GM12878 (cell line): ENCODE results near the gene SLC19A1. TPM values are rescaled to one million over a fixed set of nuclear protein-coding genes. Genes with fewer than 3 reads are reported as not detected.

ENCODE experiments used
- ATAC-seq: fragments of 200-7000 bp; cut with Tn5 transposase; 3 replicates; pipeline ENCODE4 v1.9.1; 2020; ENCODE audit warnings: mild to moderate bottlenecking, moderate library complexity
- BruUV-seq: library from RNA; stranded (reverse); fragments of 400-500 nt; replicated peaks from 2 replicates; lab custom pipeline; 2021; lab: Mats Ljungman, UMichigan
- CTCF ChIA-PET: fragments of 300-600 bp; sonication (Branson Sonifier 250); formaldehyde crosslinking; extraction: SDS; loops from one replicate; lab custom pipeline; 2021; ENCODE audit warnings: inconsistent platforms; lab: Yijun Ruan, JAX
- POLR2A ChIA-PET: fragments of 350-600 bp; formaldehyde crosslinking; extraction: SDS; loops from one replicate; lab custom pipeline; 2021; ENCODE audit warnings: inconsistent platforms; lab: Charles Lee
- RAD21 ChIA-PET: fragments of 300-600 bp; sonication (Branson Sonifier 250); formaldehyde crosslinking; loops from one replicate; lab custom pipeline; 2023; ENCODE audit warnings: antibody characterized with exemption; ENCODE audit not compliant: unreplicated experiment; lab: Charles Lee
- SMC1A ChIA-PET: fragments of 300-600 bp; sonication (Branson Sonifier 250); formaldehyde crosslinking; loops from one replicate; lab custom pipeline; 2023; ENCODE audit not compliant: unreplicated experiment, uncharacterized antibody; lab: Charles Lee
- DNase-seq: peaks from one replicate; pipeline ENCODE4 v3.0.0-alpha.2; 2011; ENCODE audit warnings: low read depth, low spot score
- FAIRE-seq: peaks from 3 replicates; lab custom pipeline; 2011; peaks lifted over from hg19 to GRCh38; lab: Jason Lieb, UNC
- H2AFZ ChIP-seq: 2 replicates; pipeline ENCODE4 v1.6.0; 2011; ENCODE audit warnings: low read depth, low read length, control low read depth; ENCODE audit not compliant: control insufficient read depth
- H3K27ac ChIP-seq: 2 replicates; pipeline ENCODE4 v1.5.1; 2011; ENCODE audit warnings: control low read depth; ENCODE audit not compliant: control insufficient read depth, insufficient read depth
- H3K27me3 ChIP-seq, 2 experiments: replicated peaks in 1 of 2; 2 replicates each; pipeline versions ENCODE4 v1.6.0 to v1.6.1; 2011; ENCODE audit warnings: low read length in 1 of 2; ENCODE audit not compliant: control insufficient read depth in 2 of 2, insufficient read depth in 2 of 2
- H3K36me3 ChIP-seq, 2 experiments: 2 replicates each; pipeline ENCODE4 v1.5.1; 2011; ENCODE audit warnings: low read length in 1 of 2; ENCODE audit not compliant: control insufficient read depth in 2 of 2, insufficient read depth in 2 of 2
- H3K4me1 ChIP-seq: 2 replicates; pipeline ENCODE4 v1.6.1; 2011; ENCODE audit warnings: mild to moderate bottlenecking, low read length, moderate library complexity, mixed read lengths; ENCODE audit not compliant: control insufficient read depth, insufficient read depth
- H3K4me2 ChIP-seq: 2 replicates; pipeline ENCODE4 v1.6.0; 2011; ENCODE audit warnings: control low read depth; ENCODE audit not compliant: control insufficient read depth, insufficient read depth
- H3K4me3 ChIP-seq: fragments of 200-600 bp; sonication (generic); 2 replicates; pipeline ENCODE4 v1.5.1; 2016
- H3K79me2 ChIP-seq: 2 replicates; pipeline ENCODE4 v1.6.0; 2011; ENCODE audit warnings: low read length; ENCODE audit not compliant: control insufficient read depth, insufficient read depth
- H3K9ac ChIP-seq: 2 replicates; pipeline ENCODE4 v1.8.0; 2011; ENCODE audit warnings: low read length, control low read depth, mixed read lengths; ENCODE audit not compliant: control insufficient read depth, insufficient read depth
- H3K9me3 ChIP-seq: replicated peaks from 3 replicates; pipeline ENCODE4 v1.5.1; 2011; ENCODE audit warnings: mild to moderate bottlenecking, low read length; ENCODE audit not compliant: control insufficient read depth, insufficient read depth
- H4K20me1 ChIP-seq: 2 replicates; pipeline ENCODE4 v1.6.0; 2011; ENCODE audit not compliant: control insufficient read depth, insufficient read depth
- CUX1 ChIP-seq: IDR thresholded peaks from 2 replicates; pipeline ENCODE4 v1.6.1; 2012; ENCODE audit warnings: improper control_type of control experiment, low read depth, low read length; ENCODE audit not compliant: insufficient replicate concordance
- E2F8 ChIP-seq: fragments of 450-650 bp; IDR thresholded peaks from 2 replicates; pipeline ENCODE4 v1.6.1; 2018; ENCODE audit warnings: mild to moderate bottlenecking, low read depth, moderate library complexity; ENCODE audit not compliant: partially characterized antibody
- FOS ChIP-seq: IDR thresholded peaks from 3 replicates; pipeline ENCODE4 v1.6.1; 2011; ENCODE audit warnings: borderline replicate concordance; ENCODE audit not compliant: insufficient read length; ENCODE audit errors: extremely low read depth
- FOXK2 ChIP-seq: fragments of 450-650 bp; IDR thresholded peaks from 2 replicates; pipeline ENCODE4 v1.6.1; 2017; ENCODE audit warnings: mild to moderate bottlenecking, moderate library complexity
- HDAC2 ChIP-seq: fragments of 200-600 bp; sonication (generic); IDR thresholded peaks from 2 replicates; pipeline ENCODE4 v1.6.1; 2017
- HDAC6 ChIP-seq: fragments of 200-600 bp; sonication (generic); IDR thresholded peaks from one replicate; pipeline ENCODE4 v1.8.0; 2017; ENCODE audit warnings: antibody characterized with exemption; ENCODE audit not compliant: unreplicated experiment
- MLLT1 ChIP-seq: fragments of 450-650 bp; IDR thresholded peaks from 2 replicates; pipeline ENCODE4 v1.6.1; 2016; ENCODE audit warnings: mild to moderate bottlenecking
- NR2C2 ChIP-seq: IDR thresholded peaks from 2 replicates; pipeline ENCODE4 v1.6.1; 2011; ENCODE audit warnings: borderline replicate concordance, low read depth; ENCODE audit not compliant: control insufficient read depth, insufficient read length
- RUNX3 ChIP-seq: IDR thresholded peaks from 2 replicates; pipeline ENCODE4 v1.6.1; 2012; ENCODE audit warnings: low read length, inconsistent platforms
- TBL1XR1 ChIP-seq: IDR thresholded peaks from 2 replicates; pipeline ENCODE4 v1.6.1; 2012; ENCODE audit warnings: low read depth, low read length, improper control_type of control experiment
- TCF7 ChIP-seq: IDR thresholded peaks from 2 replicates; pipeline ENCODE4 v1.6.1; 2014; ENCODE audit warnings: antibody characterized with exemption, borderline replicate concordance
- USF1 ChIP-seq: IDR thresholded peaks from 2 replicates; pipeline ENCODE4 v1.6.1; 2011; ENCODE audit warnings: borderline replicate concordance, low read depth, mild to moderate bottlenecking, moderate library complexity, mixed read lengths, low read length; ENCODE audit not compliant: insufficient read depth; ENCODE audit errors: extremely low read length
- WGBS: methylation state at CpG from one replicate; pipeline ENCODE4 v1.1.6; 2016; ENCODE audit warnings: low lambda C conversion rate; ENCODE audit not compliant: insufficient replicate concordance, insufficient coverage; ENCODE audit errors: missing lambda C conversion rate; 5-methylcytosine and 5-hydroxymethylcytosine counted together
- in situ Hi-C: fragments of 300-500 bp; cut with MboI; formaldehyde crosslinking; loops from 9 replicates; pipeline ENCODE4 v1.14.3; 2018; ENCODE audit warnings: mixed read lengths
- intact Hi-C: fragments of 100-400 bp; cut with micrococcal nuclease; formaldehyde crosslinking; loops from one replicate; pipeline ENCODE4 v1.14.2; 2022; ENCODE audit not compliant: unreplicated experiment
- polyA plus RNA-seq, 11 experiments: library from polyadenylated mRNA; depleted of rRNA in 4 of 11; unstranded in 6 of 11; stranded (reverse) in 5 of 11; fragments of >200 nt; fragmentation: Nextera tagmentation in 4 of 11; fragmentation: Illumina TruSeq in 1 of 11; extraction: Ambion mirVana in 4 of 11; extraction: Trizol in 1 of 11; gene quantifications; 1 replicate in 1 of 11; 2 replicates in 10 of 11; pipeline versions ENCODE4 v1.2.1 to v1.2.3, GENCODE V29; 2011 to 2016; ENCODE audit warnings: inconsistent platforms in 2 of 11, missing spikeins in 2 of 11, low read depth in 1 of 11
- total RNA-seq, 4 experiments: library from RNA; depleted of rRNA in 3 of 4; stranded (reverse); fragments of >200 nt in 3 of 4; fragmentation: Illumina TruSeq in 1 of 4; extraction: Trizol in 1 of 4; gene quantifications; 2 replicates each; pipeline versions ENCODE4 v1.2.1 to v1.2.3, GENCODE V29; 2013 to 2021

SLC19A1 gene
- total and polyA plus RNA-seq, 10 of the 15 experiments (the other 5 are each of a cell fraction or from before 2014, with no cell fraction given): 0.42 to 49.7 (median 12.2) TPM

- Histone ChIP-seq H3K9me3 (no peaks in the 10 kb centered on the region), H3K4me3 (no peak overlapping the region), H3K36me3 (peaks cover 3 to 40% of the 10 kb centered on the region in 2 experiments), H2AFZ (no peak overlapping the region), H3K79me2 (no peaks in the 10 kb centered on the region; the same call in 1 of the 2 replicates), H4K20me1 (no peaks in the 10 kb centered on the region), H3K4me2 (no peak overlapping the region), H3K27ac (no peak overlapping the region), H3K4me1 (no peaks in the 10 kb centered on the region), H3K9ac (no peak overlapping the region), H3K27me3 (no peaks in the 10 kb centered on the region)
- ATAC-seq: no peak
- SMC1A ChIA-PET: no interaction called here
- RAD21 ChIA-PET: no interaction called here
- DNase-seq: no peak
- POLR2A ChIA-PET: no interaction called here
- intact Hi-C loops (no loop called here), in situ Hi-C loops (no loop called here)
- 98% methylated on average over 70 of the region's 76 CpGs for WGBS
- no TSS peak for BruUV-seq
- FAIRE-seq: no peak
- CTCF ChIA-PET: interaction anchor here (0.6 kb wide), 1 partner anchor 44 kb away, joined by 3 read pairs; no protein-coding TSS in a partner anchor
- TF ChIP-seq TBL1XR1 (no peak), FOXK2 (no peak), FOS (no peak), HDAC2 (no peak), USF1 (no peak), HDAC6 (no peak), RUNX3 (no peak), NR2C2 (no peak), TCF7 (no peak), E2F8 (no peak), MLLT1 (no peak), CUX1 (no peak)
Measured at GRCh38 chr21:45531393-45532215, 10.6 kb downstream of the SLC19A1 start.
